GM20431 (cell line): Measurements from ENCODE around the gene CLMN.

ENCODE experiments used
- in situ Hi-C: fragments of 300-500 bp; cut with MseI, MboI; formaldehyde crosslinking; loops from one replicate; pipeline ENCODE4 v1.15.0; 2020; ENCODE audit warnings: low sequenced_read_pairs; ENCODE audit not compliant: unreplicated experiment

The CLMN gene

GRCh38 chr14:95227279-95227860 lies 92.3 kb downstream of the CLMN start:
- in situ Hi-C loops: no loop called here

- in situ Hi-C loops: no loop called here
Measured at GRCh38 chr14:95226801-95227200, 92.9 kb downstream of the CLMN start.

- in situ Hi-C loops: no loop called here
Measured at GRCh38 chr14:95225251-95225887, 94.3 kb downstream of the CLMN start.

- in situ Hi-C loops: no loop called here
Measured at GRCh38 chr14:95222870-95223398, 96.8 kb downstream of the CLMN start.

GRCh38 chr14:95222151-95222631 lies 97.5 kb downstream of the CLMN start:
- in situ Hi-C loops: no loop called here

GRCh38 chr14:95221531-95221930 lies 98.2 kb downstream of the CLMN start:
- in situ Hi-C loops: no loop called here

- in situ Hi-C loops: no loop called here
Measured at GRCh38 chr14:95220663-95221231, 99.0 kb downstream of the CLMN start.

- in situ Hi-C loops: no loop called here
Measured at GRCh38 chr14:95218472-95219193, 101.1 kb downstream of the CLMN start.

GRCh38 chr14:95218006-95218405 lies 101.7 kb downstream of the CLMN start:
- in situ Hi-C loops: no loop called here

- in situ Hi-C loops: no loop called here
Measured at GRCh38 chr14:95217391-95217900, 102.3 kb downstream of the CLMN start.

- in situ Hi-C loops: no loop called here
Measured at GRCh38 chr14:95216008-95216407, 103.7 kb downstream of the CLMN start.

GRCh38 chr14:95215094-95215725 lies 104.5 kb downstream of the CLMN start:
- in situ Hi-C loops: no loop called here

- in situ Hi-C loops: no loop called here
Measured at GRCh38 chr14:95213774-95214173, 105.9 kb downstream of the CLMN start.

GRCh38 chr14:95211721-95212504 lies 107.8 kb downstream of the CLMN start:
- in situ Hi-C loops: no loop called here

- in situ Hi-C loops: no loop called here
Measured at GRCh38 chr14:95210699-95211098, 109.0 kb downstream of the CLMN start.

GRCh38 chr14:95208598-95208997 lies 111.1 kb downstream of the CLMN start:
- in situ Hi-C loops: no loop called here

GRCh38 chr14:95207475-95208233 lies 112.1 kb downstream of the CLMN start:
- in situ Hi-C loops: no loop called here

GRCh38 chr14:95206534-95206933 lies 113.2 kb downstream of the CLMN start:
- in situ Hi-C loops: no loop called here

- in situ Hi-C loops: no loop called here
Measured at GRCh38 chr14:95204705-95205104, 115.0 kb downstream of the CLMN start.
